DOHH2 (cell line): ENCODE data around the gene KLHDC4.
"Not testable (repeated sequence)": the region's sequence is repeated elsewhere in the genome, so short reads cannot be mapped to it uniquely, and the experiment has no call there.

ENCODE experiments used
- H3F3A ChIP-seq: fragments of 200-600 bp; sonication (generic), shearing (Covaris generic); 2 replicates; pipeline ENCODE4 v1.6.0; 2016; ENCODE audit warnings: antibody characterized with exemption, mild to moderate bottlenecking; ENCODE audit not compliant: control insufficient read depth, insufficient read depth
- H3K27ac ChIP-seq: fragments of 200-600 bp; sonication (generic); 2 replicates; pipeline ENCODE4 v1.5.1; 2014; ENCODE audit warnings: low read depth, mild to moderate bottlenecking, low read length, moderate library complexity
- H3K27me3 ChIP-seq: fragments of 200-600 bp; sonication (generic); 2 replicates; pipeline ENCODE4 v1.6.1; 2014; ENCODE audit warnings: mild to moderate bottlenecking, low read length, mixed read lengths; ENCODE audit not compliant: control insufficient read depth
- H3K36me3 ChIP-seq: fragments of 200-600 bp; sonication (generic); 2 replicates; pipeline ENCODE4 v1.6.1; 2014; ENCODE audit warnings: mild to moderate bottlenecking, low read length, moderate library complexity, mixed read lengths; ENCODE audit not compliant: control insufficient read depth
- H3K4me1 ChIP-seq: fragments of 200-600 bp; sonication (generic); 2 replicates; pipeline ENCODE4 v1.6.1; 2014; ENCODE audit warnings: mild to moderate bottlenecking, low read length, mixed read lengths; ENCODE audit not compliant: control insufficient read depth
- H3K4me2 ChIP-seq: fragments of 200-600 bp; sonication (generic); 2 replicates; pipeline ENCODE4 v1.6.0; 2014; ENCODE audit warnings: mild to moderate bottlenecking, low read length, moderate library complexity
- H3K4me3 ChIP-seq: fragments of 200-600 bp; sonication (generic); 2 replicates; pipeline ENCODE4 v1.5.1; 2014; ENCODE audit warnings: mild to moderate bottlenecking, low read length, mixed read lengths
- H3K79me2 ChIP-seq: fragments of 200-600 bp; sonication (generic); 2 replicates; pipeline ENCODE4 v1.6.1; 2014; ENCODE audit warnings: mild to moderate bottlenecking, low read length, mixed read lengths; ENCODE audit not compliant: control insufficient read depth
- H3K9me2 ChIP-seq: fragments of 200-600 bp; sonication (generic); replicated peaks from 2 replicates; pipeline ENCODE4 v1.6.1; 2014; ENCODE audit warnings: mild to moderate bottlenecking, low read length, mixed read lengths; ENCODE audit not compliant: control insufficient read depth
- H3K9me3 ChIP-seq: fragments of 200-600 bp; sonication (generic); 2 replicates; pipeline ENCODE4 v1.6.1; 2014; ENCODE audit warnings: antibody characterized with exemption, low read length, mixed read lengths; ENCODE audit not compliant: control insufficient read depth, insufficient read depth
- H4K20me1 ChIP-seq: fragments of 200-600 bp; sonication (generic); 2 replicates; pipeline ENCODE4 v1.6.0; 2014; ENCODE audit warnings: low read depth, mild to moderate bottlenecking, antibody characterized with exemption, low read length, moderate library complexity; ENCODE audit not compliant: control insufficient read depth, insufficient read depth
- CTCF ChIP-seq: fragments of 200-600 bp; sonication (generic); IDR thresholded peaks from one replicate; pipeline ENCODE4 v1.5.1; 2014; ENCODE audit warnings: antibody characterized with exemption, mild to moderate bottlenecking, low read depth, low read length; ENCODE audit not compliant: poor library complexity, severe bottlenecking
- EZH2phosphoT487 ChIP-seq: fragments of 200-600 bp; sonication (generic); IDR thresholded peaks from 2 replicates; pipeline ENCODE4 v1.6.1; 2017; ENCODE audit warnings: borderline replicate concordance, mild to moderate bottlenecking, antibody characterized with exemption, low read length, moderate library complexity, mixed read lengths

The KLHDC4 gene

GRCh38 chr16:87791295-87792204 is 25.8 kb upstream of the KLHDC4 start:
- Histone ChIP-seq H3K9me2 (no peaks in the 10 kb centered on the region), H3K9me3 (no peaks in the 10 kb centered on the region), H3K4me2 (no peak overlapping the region), H3K27ac (no peak overlapping the region), H3K4me3 (no peak overlapping the region), H4K20me1 (no peaks in the 10 kb centered on the region), H3K36me3 (no peaks in the 10 kb centered on the region), H3K79me2 (no peaks in the 10 kb centered on the region), H3K4me1 (peaks cover 10% of the 10 kb centered on the region), H3K27me3 (no peaks in the 10 kb centered on the region), H3F3A (no peaks in the 10 kb centered on the region)
- TF ChIP-seq CTCF (no peak), EZH2phosphoT487 (no peak)

GRCh38 chr16:87790292-87791100 is 24.7 kb upstream of the KLHDC4 start:
- TF ChIP-seq EZH2phosphoT487, result no peak
- no peak for TF ChIP-seq CTCF
- no peaks in the 10 kb centered on the region for H3K36me3 ChIP-seq
- no peak overlapping the region for H3K4me2 ChIP-seq
- no peaks in the 10 kb centered on the region for H3K9me2 ChIP-seq
- H3K4me1 ChIP-seq, result peaks cover 10% of the 10 kb centered on the region
- H3F3A ChIP-seq, result no peaks in the 10 kb centered on the region
- no peak overlapping the region for H3K27ac ChIP-seq
- no peaks in the 10 kb centered on the region for H3K9me3 ChIP-seq
- no peaks in the 10 kb centered on the region for H3K79me2 ChIP-seq
- no peaks in the 10 kb centered on the region for H3K27me3 ChIP-seq
- H4K20me1 ChIP-seq, result no peaks in the 10 kb centered on the region
- no peak overlapping the region for H3K4me3 ChIP-seq

- H3K4me3 ChIP-seq, result no peak overlapping the region
- no peaks in the 10 kb centered on the region for H3K27me3 ChIP-seq
- H3K4me2 ChIP-seq, result no peak overlapping the region
- H3F3A ChIP-seq, result no peaks in the 10 kb centered on the region
- H3K27ac ChIP-seq, result no peak overlapping the region
- no peaks in the 10 kb centered on the region for H3K79me2 ChIP-seq
- peaks cover 10% of the 10 kb centered on the region for H3K4me1 ChIP-seq
- H3K9me2 ChIP-seq, result no peaks in the 10 kb centered on the region
- no peaks in the 10 kb centered on the region for H3K9me3 ChIP-seq
- no peaks in the 10 kb centered on the region for H4K20me1 ChIP-seq
- TF ChIP-seq CTCF (no peak), EZH2phosphoT487 (no peak)
- H3K36me3 ChIP-seq, result no peaks in the 10 kb centered on the region
These were observed 23.9 kb upstream of the KLHDC4 start for GRCh38 chr16:87789437-87790291.

- not testable (repeated sequence) for H3K27me3 ChIP-seq, H3F3A ChIP-seq, H3K36me3 ChIP-seq, H3K27ac ChIP-seq, H3K4me3 ChIP-seq, H4K20me1 ChIP-seq, H3K79me2 ChIP-seq, H3K4me2 ChIP-seq, H3K9me2 ChIP-seq, H3K9me3 ChIP-seq
- H3K4me1 ChIP-seq, result peaks cover 14% of the 10 kb centered on the region
These were observed 23.1 kb upstream of the KLHDC4 start for GRCh38 chr16:87788730-87789436.
